Measurements from ENCODE around the gene TRIB2. TPM values are rescaled to one million over a fixed set of nuclear protein-coding genes. Genes with fewer than 3 reads are reported as not detected.

TRIB2 gene
- total RNA-seq = 10 to 100 TPM; 22.7 to 54.2 (median 32.3) TPM

DNA sequence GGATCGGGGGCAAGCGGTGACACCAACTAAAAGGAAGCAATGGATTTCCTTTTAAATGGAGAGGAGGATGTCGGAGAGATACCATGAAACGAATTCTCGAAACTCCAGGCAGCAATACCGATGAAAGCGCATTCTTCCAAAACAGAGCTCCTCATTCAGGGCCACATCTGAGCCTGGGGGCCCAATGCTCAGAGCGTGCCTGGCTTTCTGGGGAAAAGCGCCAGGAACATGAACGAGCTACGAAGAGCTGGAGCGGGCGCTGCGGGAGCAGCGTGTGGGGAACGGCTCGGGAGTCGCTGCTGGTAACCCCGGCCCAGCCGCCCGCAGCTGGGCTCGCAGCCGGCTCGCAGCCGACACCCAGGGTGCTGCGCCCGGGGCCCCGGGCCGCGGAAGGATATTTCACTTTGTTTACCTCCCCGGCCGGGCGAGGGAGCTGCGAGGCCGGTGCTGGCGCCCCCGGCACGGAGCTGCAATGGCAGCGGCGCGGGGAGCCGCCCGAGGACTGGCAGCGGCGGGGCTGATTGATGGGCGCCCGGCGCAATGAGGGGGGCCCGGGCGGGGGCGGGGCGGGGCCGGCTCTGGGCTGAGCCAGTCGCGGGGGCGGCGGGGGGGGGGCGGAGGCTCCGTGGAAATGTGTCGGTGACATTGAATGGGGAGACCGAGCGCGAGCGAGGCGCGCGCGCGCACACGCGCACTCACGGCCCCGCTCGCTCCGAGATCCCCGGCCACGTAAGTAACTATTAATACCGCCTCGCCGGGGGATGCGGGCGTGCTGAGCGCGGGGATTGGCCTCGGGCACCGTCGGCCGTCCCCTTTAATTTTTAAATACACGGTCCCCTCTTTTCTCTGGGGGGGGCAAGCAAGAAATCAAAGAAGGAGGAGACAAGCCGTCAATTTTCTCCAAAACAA, at the start of gene TRIB2:
TRIB2 (plus strand) TSS at position 655 of the 909 bp plus-strand sequence. CDS start 1,372 bp downstream, outside the sequence.
- H3K4me1 ChIP-seq = peaks cover 0 to 61% (median 12%) of the 10 kb centered on the region in 3 donors
- peak; percentile 67 for TF ChIP-seq POLR2AphosphoS5 (IDR thresholded peaks at IDR 0.05)
- TF ChIP-seq, protein P1, sequence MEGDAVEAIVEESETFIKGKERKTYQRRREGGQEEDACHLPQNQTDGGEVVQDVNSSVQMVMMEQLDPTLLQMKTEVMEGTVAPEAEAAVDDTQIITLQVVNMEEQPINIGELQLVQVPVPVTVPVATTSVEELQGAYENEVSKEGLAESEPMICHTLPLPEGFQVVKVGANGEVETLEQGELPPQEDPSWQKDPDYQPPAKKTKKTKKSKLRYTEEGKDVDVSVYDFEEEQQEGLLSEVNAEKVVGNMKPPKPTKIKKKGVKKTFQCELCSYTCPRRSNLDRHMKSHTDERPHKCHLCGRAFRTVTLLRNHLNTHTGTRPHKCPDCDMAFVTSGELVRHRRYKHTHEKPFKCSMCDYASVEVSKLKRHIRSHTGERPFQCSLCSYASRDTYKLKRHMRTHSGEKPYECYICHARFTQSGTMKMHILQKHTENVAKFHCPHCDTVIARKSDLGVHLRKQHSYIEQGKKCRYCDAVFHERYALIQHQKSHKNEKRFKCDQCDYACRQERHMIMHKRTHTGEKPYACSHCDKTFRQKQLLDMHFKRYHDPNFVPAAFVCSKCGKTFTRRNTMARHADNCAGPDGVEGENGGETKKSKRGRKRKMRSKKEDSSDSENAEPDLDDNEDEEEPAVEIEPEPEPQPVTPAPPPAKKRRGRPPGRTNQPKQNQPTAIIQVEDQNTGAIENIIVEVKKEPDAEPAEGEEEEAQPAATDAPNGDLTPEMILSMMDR (IDR thresholded peaks at IDR 0.05) = peak in 1 of 4 experiments; percentile 34
- no peak for TF ChIP-seq EP300 (IDR thresholded peaks at IDR 0.05)
- peak; percentile 68 to 86 for TF ChIP-seq POLR2A (IDR thresholded peaks at IDR 0.05)
- H3K27me3 ChIP-seq = no peaks in the 10 kb centered on the region
- WGBS, 2 donors (ENCODE audit: low coverage in 1 of 2) = 0 to 4% methylated on average over 5 to 7 of the region's 90 CpGs
- ATAC-seq = peak; percentile 83
- H3K9me3 ChIP-seq = no peaks in the 10 kb centered on the region
- no peaks in the 10 kb centered on the region for H3K36me3 ChIP-seq
- peak within 1 kb of the TSS; percentile 48 to 82 for H3K4me3 ChIP-seq
- H3K27ac ChIP-seq = peak within 1 kb of the TSS; percentile 89 to 95 (median 90)

GRCh38 chr2:12669036-12669435, 47.7 kb upstream of the TRIB2 start:
- no peaks in the 10 kb centered on the region for H3K27me3 ChIP-seq
- no peak overlapping the region for H3K27ac ChIP-seq
- no peak for ATAC-seq
- no peak overlapping the region for H3K4me3 ChIP-seq
- 81 to 87% methylated on average over 3 of the region's 3 CpGs for whole genome bisulfite sequencing, 2 donors (ENCODE audit: low coverage in 1 of 2)
- peaks cover 0 to 3% (median 0%) of the 10 kb centered on the region in 3 donors for H3K4me1 ChIP-seq
- no peak for TF ChIP-seq POLR2AphosphoS5 (IDR thresholded peaks at IDR 0.05)
- no peak for TF ChIP-seq POLR2A (IDR thresholded peaks at IDR 0.05)
- TF ChIP-seq EP300 (IDR thresholded peaks at IDR 0.05) = no peak
- TF ChIP-seq, protein P1 (IDR thresholded peaks at IDR 0.05) = no peak
- no peaks in the 10 kb centered on the region for H3K36me3 ChIP-seq
- H3K9me3 ChIP-seq = peaks cover 0 to 27% (median 0%) of the 10 kb centered on the region in 3 donors

GRCh38 chr2:12672711-12673315, 43.9 kb upstream of the TRIB2 start:
- TF ChIP-seq POLR2AphosphoS5 (IDR thresholded peaks at IDR 0.05) (no peak), POLR2A (IDR thresholded peaks at IDR 0.05) (no peak), EP300 (IDR thresholded peaks at IDR 0.05) (no peak)
- TF ChIP-seq, protein P1 (IDR thresholded peaks at IDR 0.05) = no peak
- 81 to 85% methylated on average over 3 to 8 of the region's 8 CpGs for WGBS, 2 donors (ENCODE audit: low coverage in 1 of 2)
- Histone ChIP-seq H3K9me3 (no peaks in the 10 kb centered on the region), H3K27ac (no peak overlapping the region), H3K4me3 (no peak overlapping the region), H3K36me3 (no peaks in the 10 kb centered on the region), H3K27me3 (no peaks in the 10 kb centered on the region), H3K4me1 (no peaks in the 10 kb centered on the region)
- no peak for ATAC-seq

- H3K4me3 ChIP-seq = no peak overlapping the region
- no peaks in the 10 kb centered on the region for H3K27me3 ChIP-seq
- no peaks in the 10 kb centered on the region for H3K36me3 ChIP-seq
- H3K27ac ChIP-seq = no peak overlapping the region
- no peaks in the 10 kb centered on the region for H3K9me3 ChIP-seq
- TF ChIP-seq POLR2A (IDR thresholded peaks at IDR 0.05) (no peak), POLR2AphosphoS5 (IDR thresholded peaks at IDR 0.05) (no peak), EP300 (IDR thresholded peaks at IDR 0.05) (no peak)
- TF ChIP-seq, protein P1 (IDR thresholded peaks at IDR 0.05) = no peak
- WGBS, 2 donors (ENCODE audit: low coverage in 1 of 2) = 77 to 93% methylated on average over 3 of the region's 4 CpGs
- H3K4me1 ChIP-seq = no peaks in the 10 kb centered on the region
- ATAC-seq = no peak
Measured at GRCh38 chr2:12674644-12675328, 42.0 kb upstream of the TRIB2 start.
